HG02938 (cell line): ENCODE data around the gene BPGM.
A peak's percentile ranks its signal among the peaks of the same experiment; 100 is the strongest.

ENCODE experiments used
- ATAC-seq: cut with Tn5 transposase; IDR thresholded peaks from one replicate; pipeline ENCODE4 v1.9.1; 2021; ENCODE audit warnings: mild to moderate bottlenecking, moderate library complexity; ENCODE audit not compliant: unreplicated experiment

Gene BPGM

DNA sequence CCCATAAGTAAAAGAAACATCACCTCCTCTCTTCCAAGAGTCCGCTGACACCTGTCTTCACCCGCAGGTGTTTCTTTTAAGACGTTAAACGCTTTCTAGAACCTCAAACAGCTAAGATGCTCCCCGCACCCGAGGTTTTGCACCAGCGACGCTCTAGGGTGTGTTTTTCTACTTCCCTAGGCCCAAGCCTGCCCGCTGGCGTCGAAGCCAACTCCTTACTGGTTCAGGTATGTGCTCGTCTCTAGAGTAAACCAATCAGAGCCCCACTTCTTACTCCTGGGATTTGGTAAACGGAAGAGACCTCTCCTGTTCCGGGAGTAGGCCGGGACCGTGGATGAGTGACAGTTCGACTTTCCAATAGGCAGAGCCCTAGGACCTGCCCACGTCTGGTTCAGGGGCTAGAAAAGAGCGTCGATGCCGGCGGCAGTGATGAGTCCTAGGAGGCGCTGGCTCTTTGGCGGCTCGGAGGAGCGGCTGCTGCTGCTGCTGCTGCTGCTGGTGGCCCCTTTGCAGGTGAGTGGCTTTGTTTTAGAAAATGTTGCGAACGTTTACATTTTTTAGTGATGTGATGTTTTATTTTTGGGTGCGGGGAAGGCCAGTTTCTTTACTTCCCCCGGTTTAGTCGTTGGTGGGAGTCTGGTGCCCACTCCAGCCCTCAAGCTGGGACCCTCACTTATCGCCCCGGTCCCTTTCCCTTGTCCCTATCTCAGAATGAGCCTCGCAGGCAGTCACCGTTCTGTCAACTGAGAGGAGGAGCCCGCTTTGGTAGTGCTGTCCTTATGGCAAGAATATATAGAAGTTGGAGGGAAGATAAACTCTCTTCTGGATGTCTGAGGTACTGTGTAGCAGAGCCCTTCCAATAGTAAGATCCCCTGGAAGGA is at the start of gene BPGM:
Gene BPGM (plus strand): TSS at position 429 of the 881 bp plus-strand sequence. CDS start 14,655 bp downstream, outside the sequence.
- ATAC-seq, result peak; percentile 98

DNA sequence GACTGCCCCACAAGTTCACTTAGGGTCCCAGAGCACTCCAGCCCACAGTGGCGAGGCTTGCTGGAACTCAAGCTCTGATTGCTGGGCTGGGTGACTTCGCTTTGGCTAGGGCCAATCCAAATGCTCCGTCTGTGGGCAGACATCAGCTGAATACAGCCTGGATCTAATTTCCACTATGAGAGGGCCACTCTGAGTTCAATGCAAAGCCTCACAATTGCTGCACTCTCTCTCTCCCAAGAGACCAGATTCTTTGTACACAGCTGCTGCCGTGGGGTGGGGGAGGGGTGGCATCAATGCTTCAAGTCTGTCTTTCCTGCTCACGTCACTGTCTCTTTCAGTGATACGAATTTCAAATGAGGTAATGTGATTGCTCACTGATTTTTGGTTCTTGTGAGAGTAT is 47.3 kb upstream of the BPGM start:
- no peak for ATAC-seq

DNA sequence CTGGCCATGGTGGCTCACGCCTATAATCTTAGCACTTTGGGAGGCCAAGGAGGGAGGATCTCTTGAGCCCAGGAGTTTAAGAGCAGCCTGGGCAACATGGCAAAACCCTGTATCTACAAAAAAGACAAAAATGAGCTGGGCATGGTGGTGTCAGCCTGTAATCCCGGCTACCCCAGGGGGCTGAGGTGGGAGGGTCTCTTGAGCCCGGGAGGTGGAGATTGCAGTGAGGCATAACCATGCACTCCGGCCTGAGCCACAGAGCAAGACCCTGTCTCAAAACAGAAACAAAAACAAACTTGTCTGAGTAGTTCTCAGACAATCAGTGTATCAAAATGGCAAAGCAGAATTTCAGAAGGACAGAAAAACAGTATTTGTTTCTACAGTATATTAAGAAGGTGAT is 45.2 kb upstream of the BPGM start:
- no peak for ATAC-seq

DNA sequence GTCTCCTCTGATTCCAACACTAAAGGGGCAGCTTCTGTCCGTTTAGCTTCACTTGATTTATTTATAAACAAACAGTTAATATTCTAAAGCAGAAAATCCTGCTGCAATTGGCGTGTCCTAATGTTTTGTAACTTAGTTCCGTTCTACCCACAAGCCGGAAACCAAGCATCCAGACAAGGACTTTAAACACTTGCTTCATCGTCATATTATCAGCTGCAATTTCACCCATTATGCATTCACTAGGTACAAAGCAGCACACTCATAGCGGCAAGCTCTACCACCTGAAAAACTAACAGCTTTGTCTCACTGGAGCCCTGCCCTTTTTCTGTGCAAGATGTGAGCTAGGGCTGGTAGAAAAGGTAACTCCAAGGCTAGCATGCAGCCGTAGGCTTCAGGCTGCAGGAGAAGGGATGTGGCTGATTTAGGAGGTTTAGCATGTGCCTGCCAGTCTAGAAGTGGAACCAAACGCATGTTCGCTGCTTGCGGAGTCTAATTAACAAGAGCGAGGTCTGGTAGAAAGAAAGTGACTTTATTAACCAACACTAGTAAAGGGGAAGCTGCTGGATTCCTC is 43.7 kb upstream of the BPGM start:
- ATAC-seq, result no peak

DNA sequence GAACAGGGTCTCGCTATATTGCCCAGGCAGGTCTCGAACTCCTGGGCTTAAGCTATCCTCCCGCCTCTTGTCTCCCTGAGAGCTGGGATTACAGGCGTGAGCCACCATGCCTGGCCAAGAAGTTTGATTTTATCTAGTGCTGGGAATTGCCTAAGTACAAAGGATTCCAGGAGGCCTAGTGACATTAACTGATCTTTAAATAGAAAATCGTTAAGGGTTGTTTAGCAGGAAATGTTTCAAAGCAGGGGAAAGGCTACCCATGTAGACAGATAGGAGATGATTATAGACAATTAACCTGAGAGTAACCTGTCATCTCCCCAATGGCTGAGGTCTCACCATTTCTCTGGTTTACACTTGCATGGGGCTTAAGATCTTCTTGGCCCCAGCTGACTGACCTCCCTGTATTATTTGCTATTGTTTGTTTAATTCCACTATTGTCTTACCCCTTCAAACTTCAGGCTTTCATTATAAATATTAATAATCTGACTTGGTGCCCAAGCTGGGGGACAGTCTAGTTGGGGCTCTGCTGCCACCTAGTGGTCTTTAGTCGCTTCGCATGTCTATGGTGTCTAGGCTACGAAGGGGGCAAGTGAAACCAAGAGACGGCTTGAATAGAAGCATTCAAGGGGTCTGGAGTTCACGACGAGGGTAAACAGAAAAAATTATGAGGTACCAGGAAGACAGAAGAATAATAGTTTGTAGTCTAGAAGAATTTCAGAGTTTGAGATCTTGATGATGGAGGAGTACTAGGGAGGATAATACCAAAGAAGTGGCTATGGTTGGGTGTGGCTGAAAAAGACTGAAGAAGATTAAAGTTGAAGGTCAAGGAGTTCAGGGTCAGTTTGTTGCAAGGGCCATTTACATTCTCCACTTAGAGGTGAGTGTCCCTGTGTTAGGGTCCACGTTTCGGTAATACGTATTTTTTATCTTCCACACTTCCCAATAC is 40.4 kb upstream of the BPGM start:
- peak; percentile 88 for ATAC-seq

DNA sequence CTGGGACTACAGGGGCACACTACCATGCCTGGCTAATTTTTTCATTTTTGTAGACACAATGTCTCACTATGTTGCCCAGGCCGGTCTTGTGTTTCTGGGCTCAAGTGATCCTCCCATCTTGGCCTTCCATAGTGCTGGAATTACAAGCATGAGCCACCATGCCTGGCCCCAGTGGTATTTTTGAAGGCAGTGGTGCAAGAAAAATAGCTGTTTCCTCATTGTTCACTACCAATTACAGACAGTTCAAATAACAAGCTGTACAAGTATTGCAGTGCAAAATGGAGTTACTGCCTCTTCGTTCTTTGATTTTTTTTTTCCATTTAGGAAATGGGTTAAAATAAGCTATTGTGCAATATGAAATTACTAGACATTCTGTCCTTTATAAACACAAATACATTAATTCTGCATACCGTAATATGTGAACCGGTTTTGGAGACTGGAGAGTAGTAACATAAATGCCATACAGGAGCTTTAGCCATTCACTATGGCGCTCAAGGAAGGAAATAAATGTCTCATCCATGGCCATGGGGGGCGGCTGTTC is 35.0 kb upstream of the BPGM start:
- no peak for ATAC-seq

DNA sequence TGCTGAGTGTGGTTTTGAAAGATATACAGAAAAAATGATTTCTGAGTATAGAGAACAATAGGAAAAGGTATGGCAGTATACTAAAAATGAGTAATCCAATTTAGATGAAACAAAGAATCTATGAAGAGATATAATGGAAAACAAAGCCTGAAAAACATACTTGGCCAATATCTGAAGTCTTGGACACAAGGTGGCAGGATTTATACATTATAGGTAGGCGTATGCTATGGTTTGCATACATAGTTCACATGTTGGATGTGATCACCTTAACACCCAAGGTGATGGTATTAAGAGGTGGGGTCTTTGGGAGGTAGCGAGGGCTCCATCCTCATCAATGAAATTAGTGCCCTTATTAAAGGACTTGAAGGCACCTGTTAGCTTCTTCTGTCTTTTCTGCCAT is 34.5 kb upstream of the BPGM start:
- no peak for ATAC-seq

DNA sequence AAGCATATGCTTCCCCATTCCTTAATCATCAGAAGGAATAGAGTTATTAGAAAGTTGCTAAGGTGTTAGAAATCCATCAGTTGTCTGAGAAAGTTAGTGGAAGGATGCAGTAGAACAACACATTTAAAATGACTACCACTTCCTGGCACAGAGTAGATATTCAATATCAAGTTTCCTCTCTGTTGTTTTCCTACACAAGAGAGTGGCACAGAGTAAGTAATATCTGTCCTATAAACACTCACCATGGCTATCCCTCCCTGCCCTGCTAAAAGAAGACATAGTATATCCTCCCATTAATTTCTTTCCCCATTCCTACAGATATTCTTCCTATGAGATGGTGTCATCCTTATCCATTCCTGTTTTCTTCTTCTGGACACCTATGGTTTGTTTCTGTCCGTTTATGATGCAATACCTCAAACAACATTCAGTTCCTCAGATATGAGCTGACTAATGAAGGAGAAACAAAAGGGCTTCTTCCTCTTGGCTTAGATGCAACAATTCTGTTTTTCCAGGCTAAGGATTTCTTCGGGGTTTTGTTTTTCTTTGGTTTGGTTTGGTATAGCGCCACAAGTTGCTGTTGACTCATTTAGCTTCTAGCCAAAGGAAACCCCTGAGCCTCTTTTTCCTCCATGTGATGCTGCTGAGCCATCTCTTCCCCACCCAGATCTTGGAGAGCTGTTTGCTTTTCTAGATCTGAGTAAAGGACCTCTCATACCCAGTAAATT is 32.9 kb upstream of the BPGM start:
- no peak for ATAC-seq

DNA sequence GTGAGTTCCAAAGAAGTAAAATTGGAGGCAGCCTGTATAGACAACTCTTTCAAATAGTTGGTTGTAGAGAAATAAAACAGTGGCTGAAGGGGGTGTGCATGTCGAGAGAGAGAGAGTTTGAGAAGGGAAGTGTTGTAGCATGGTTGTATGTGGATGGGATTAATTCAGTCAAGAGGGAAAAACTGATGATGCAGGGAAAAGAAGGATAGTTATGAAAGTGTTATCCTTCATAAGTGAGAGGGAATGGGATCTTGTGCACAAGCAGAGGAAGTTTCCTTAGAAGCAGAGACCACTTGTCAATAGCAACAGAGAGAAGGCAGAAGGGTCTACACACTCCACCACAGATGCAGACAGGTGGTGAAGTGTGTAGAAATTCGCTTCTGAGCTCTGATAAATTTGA is 30.0 kb upstream of the BPGM start:
- ATAC-seq, result no peak

DNA sequence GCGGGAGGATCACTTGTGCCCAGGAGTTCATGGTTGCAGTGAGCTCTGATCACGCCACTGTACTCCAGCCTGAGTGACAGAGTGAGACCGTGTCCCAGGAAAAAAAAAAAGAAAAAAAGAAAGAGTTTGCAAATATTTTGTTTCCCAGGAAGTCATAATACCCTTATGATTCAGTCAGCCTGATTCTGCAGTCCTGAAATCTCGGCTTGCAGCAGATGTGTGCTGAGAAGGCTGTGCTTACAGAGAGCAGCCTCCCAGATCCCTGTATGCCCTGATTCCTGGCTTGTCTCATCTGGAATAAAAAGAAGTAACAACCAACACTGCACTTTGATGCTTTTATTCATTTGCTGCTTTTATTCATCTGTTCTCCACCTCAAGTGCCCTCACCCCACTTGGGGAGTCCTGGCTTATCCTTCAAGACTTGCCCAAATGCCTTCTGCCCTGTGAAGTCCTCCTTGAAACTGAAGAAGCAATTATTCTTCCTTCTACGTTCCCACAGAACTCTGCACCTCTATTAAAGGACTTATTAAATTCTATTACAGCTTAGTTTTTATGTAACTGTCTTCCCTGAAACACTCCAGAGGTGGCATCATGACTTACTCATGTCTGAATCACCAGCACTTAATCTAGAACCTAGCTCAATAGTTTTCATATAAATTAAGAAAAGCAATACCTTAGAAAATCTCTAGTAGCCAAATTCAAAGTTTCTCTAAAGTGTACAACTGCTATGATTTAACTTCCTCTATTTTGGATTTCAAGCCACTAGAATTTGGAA is 27.7 kb upstream of the BPGM start:
- ATAC-seq, result no peak

DNA sequence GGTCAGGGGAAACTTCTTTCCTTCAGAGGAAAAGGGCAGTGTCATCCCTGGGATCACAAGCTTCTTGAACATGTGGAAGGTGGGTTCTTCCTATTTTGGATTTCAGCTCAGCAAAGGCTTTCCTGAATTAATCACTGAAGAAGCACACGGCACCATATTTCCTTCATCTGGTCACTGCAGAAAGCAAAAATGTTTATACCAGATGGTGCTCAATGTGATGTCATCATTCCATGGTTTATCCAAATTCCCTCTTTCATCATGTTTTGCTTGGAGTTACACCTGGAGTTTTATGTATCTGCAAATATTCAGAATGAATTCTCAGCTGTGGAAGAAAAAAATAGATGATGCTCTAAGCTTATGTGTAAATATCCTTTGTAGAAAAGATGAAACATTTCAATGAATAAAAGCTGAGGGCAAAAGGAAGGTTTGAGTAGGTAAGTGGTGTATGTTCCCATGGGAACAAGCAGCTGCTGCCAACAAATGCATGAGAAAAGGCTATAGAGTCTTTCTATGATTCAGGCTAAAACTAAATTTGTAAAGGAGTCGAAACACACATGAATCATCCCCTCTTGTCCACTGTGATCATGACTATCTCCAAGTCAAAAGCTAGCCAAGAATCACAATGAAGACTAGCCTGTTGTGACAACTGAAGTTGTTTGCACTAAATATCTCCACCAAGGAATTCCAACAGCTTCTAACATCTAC is 26.9 kb upstream of the BPGM start:
- ATAC-seq, result no peak

DNA sequence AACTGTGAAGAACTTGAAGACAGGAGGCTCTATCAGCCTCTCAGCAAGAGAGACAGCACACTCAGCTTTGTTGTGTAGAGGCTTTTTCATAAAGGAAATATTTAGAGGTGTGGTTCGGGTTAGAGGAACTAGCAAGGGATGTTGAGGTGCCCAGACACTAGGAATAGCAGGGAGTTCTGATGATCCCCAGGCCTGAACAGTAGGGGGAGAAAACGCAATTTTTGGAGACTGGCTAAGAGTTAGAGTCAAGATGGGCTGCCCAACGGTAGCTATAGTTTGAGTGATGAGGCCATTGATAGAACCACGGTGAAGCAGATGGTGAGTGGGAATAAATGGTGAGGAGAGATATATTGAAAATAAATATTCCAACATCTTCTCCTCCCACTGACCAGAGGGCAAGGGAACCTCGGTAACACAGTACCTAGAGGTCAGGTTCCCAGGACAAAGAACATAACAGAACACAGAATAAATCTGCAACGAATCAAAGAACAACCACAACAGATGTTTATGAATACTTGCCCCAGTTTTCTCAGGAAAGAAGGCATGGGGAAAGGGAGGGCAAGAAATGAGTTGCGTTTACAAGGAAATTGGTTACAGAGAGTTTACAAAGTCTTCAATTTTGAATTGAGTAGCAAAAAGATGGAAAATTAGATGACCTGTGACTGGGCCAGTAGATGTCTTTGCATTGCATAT is 24.2 kb upstream of the BPGM start:
- ATAC-seq, result no peak

DNA sequence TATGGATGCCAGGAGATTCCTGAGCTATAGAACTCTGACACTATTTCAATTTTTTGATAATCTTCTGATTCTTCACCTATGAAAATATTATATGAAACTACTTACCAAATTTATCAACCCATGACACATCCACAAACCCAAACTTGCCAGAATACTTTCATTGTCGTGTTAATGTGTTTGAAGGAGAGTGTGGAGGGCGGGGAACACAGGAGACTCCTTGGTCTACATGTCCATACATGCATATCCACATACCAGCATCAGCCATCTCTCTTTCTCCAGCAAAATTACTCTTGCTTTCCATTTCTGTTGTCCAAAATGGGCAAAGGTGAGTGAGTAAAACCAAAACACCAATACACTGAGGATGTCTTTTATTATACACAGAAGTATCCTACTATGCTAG is 23.5 kb upstream of the BPGM start:
- no peak for ATAC-seq

DNA sequence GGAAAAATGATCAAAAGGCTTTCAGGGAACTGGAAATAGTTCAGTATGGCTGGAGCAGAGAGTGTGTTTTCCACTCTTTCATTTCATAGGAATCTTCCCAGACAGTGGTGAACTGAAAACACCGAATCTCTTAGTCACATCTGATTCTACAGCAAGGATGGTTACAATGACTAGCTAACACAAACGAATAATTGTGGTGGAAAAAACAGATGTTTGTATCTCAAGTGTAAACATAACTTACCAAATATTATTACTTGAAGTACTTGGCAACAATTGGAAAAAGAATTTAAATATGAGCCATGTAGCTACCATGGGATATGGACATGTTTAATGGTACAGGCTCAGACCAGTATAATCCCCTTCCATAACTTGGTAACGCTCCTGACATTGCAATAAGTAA is 21.1 kb upstream of the BPGM start:
- no peak for ATAC-seq

DNA sequence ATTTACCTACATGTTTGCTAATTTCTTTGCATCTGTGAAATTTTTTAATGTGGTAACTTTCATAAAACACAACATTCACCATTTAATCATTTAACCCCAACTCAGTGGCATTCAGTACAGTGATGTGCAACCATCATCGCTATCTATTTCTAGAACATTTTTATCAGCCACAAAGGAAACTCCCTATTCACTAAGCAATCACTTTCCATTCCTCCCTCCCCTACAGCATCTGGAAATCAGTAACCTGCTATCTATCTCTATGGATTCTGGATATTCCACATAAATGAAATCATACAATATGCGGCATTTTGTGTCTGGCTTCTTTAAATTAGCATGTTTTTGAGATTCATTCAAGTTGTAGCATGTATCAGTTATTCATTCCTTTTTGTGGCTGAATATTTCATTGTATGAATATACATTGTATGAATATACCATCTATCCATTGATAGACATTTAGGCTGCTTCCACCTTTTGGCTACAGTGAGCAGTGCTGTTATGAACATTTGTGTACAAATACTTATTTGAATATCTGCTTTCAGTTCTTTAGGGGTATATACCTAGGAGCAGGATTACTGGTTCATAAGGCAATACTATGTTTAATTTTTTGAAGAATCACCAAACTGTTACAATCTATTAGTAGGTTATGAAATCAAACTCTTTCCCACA is 19.4 kb upstream of the BPGM start:
- ATAC-seq, result no peak

DNA sequence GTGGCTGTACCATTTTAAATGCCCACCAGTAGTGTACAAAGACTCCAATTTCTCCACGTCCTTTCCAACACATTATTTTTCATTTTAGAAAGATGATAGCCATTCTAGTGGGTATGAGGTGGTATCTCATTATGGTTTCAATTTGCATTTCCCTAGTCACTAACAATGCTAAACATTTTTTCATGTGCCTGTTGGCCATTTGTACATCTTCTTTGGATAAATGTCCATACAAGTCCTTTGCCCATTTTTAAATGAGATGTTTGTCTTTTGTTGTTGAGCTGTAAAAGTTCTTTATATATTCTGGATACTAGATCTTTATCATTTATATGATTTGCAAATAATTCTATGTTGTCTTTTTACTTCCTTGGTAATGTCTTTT is 18.9 kb upstream of the BPGM start:
- no peak for ATAC-seq

DNA sequence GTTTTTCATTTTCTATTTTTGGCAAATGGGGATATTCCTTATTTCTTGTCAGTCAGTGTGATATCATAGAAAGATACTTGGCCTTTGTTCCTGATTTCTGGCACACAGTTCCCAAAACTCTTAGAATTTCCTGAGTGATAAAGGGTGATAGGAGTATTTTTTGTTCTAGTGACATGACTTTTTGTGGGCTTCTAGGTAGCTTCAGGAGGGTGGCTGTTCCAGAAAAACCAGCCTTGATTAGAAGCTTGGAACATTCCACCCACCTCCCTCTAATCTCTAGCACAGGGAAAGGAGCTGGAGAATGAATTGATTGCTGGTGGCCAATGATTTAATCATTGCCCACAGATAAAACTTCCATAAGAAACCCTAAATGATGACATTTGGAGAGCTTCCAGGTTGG is 17.2 kb upstream of the BPGM start:
- ATAC-seq, result no peak

DNA sequence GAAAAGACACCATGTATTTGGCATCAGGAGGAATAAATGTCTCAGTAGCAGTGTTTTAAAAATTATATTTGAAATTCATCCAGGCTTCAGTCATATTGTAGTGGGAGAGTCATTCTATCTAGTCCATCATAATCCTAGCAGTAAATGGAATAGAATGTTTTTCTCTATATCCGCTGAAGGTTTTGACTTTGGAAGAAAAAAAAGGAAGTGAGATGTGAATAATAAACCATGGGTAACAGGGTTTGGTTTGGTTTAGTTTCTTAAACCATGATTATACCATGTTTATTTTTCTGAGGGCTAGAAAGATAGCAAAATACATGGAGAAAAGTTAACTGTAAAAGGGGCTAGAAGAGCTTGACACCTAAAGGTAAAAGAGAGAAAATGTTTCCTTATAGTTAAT is 16.4 kb upstream of the BPGM start:
- no peak for ATAC-seq
